Endothelial cell of umbilical vein (primary cell): ENCODE measurements around the gene GYS1. TPM values are rescaled to one million over a fixed set of nuclear protein-coding genes. Genes with fewer than 3 reads are reported as not detected.
A peak's percentile ranks its signal among the peaks of the same experiment; 100 is the strongest.

ENCODE experiments used
- BruUV-seq: library from RNA; stranded (reverse); fragments of 400-500 nt; replicated peaks from 2 replicates; lab custom pipeline; 2021; lab: Mats Ljungman, UMichigan
- CTCF ChIA-PET: fragments of 300-600, 350-600 bp; sonication (Branson Sonifier 250); formaldehyde crosslinking; loops from one replicate; lab custom pipeline; 2021; ENCODE audit warnings: antibody characterized with exemption, inconsistent platforms; lab: Charles Lee
- POLR2A ChIA-PET: fragments of 300-600, 350-600 bp; sonication (Branson Sonifier 250); formaldehyde crosslinking; loops from one replicate; lab custom pipeline; 2021; ENCODE audit warnings: antibody characterized with exemption, inconsistent platforms; lab: Charles Lee
- DNase-seq: peaks from one replicate; pipeline ENCODE4 v3.0.0-alpha.2; 2011; ENCODE audit warnings: low read depth, low spot score
- FAIRE-seq: peaks from 2 replicates; lab custom pipeline; 2011; peaks lifted over from hg19 to GRCh38; lab: Jason Lieb, UNC
- H2AFZ ChIP-seq: 2 replicates; pipeline ENCODE4 v1.6.0; 2012; ENCODE audit warnings: low read depth, low read length, control low read depth, inconsistent platforms
- H3K27ac ChIP-seq: 2 replicates; pipeline ENCODE4 v1.5.1; 2011; ENCODE audit warnings: low read depth, mild to moderate bottlenecking, control low read depth, low read length, moderate library complexity; ENCODE audit not compliant: insufficient read depth
- H3K27me3 ChIP-seq, 2 experiments: 2 replicates each; pipeline versions ENCODE4 v1.6.0 to v1.6.1; 2011; ENCODE audit warnings: low read length in 2 of 2, mixed read lengths in 1 of 2; ENCODE audit not compliant: control insufficient read depth in 2 of 2, insufficient read depth in 2 of 2
- H3K36me3 ChIP-seq, 2 experiments: 2 replicates in 1 of 2; 3 replicates in 1 of 2; pipeline ENCODE4 v1.5.1; 2011; ENCODE audit warnings: low read length in 2 of 2, mild to moderate bottlenecking in 1 of 2, moderate library complexity in 1 of 2; ENCODE audit not compliant: control insufficient read depth in 2 of 2, insufficient read depth in 2 of 2; ENCODE audit errors: extremely low read depth in 1 of 2
- H3K4me1 ChIP-seq: 3 replicates; pipeline ENCODE4 v1.5.1; 2011; ENCODE audit warnings: mild to moderate bottlenecking, low read length; ENCODE audit not compliant: control insufficient read depth, insufficient read depth; ENCODE audit errors: extremely low read depth
- H3K4me2 ChIP-seq: 2 replicates; pipeline ENCODE4 v1.6.1; 2011; ENCODE audit warnings: low read length, control low read depth, mixed read lengths; ENCODE audit not compliant: insufficient read depth
- H3K4me3 ChIP-seq, 3 experiments: fragments of 200-600 bp in 1 of 3; sonication (generic), shearing (Covaris generic) in 1 of 3; replicated peaks in 1 of 3; 2 replicates each; pipeline ENCODE4 v1.5.1; 2011 to 2016; ENCODE audit warnings: control low read depth in 3 of 3, low read length in 3 of 3, mild to moderate bottlenecking in 2 of 3, inconsistent platforms in 1 of 3, low read depth in 1 of 3, moderate library complexity in 1 of 3; ENCODE audit not compliant: insufficient read depth in 1 of 3
- H3K79me2 ChIP-seq: 2 replicates; pipeline ENCODE4 v1.6.0; 2012; ENCODE audit warnings: low read length, inconsistent platforms; ENCODE audit not compliant: control insufficient read depth, insufficient read depth
- H3K9ac ChIP-seq: replicated peaks from 2 replicates; pipeline ENCODE3; 2011; ENCODE audit warnings: low read length, control low read depth; ENCODE audit not compliant: insufficient read depth; ENCODE audit errors: extremely low read depth
- H3K9me1 ChIP-seq: replicated peaks from 3 replicates; pipeline ENCODE4 v1.6.0; 2011; ENCODE audit warnings: mild to moderate bottlenecking, low read length; ENCODE audit not compliant: control insufficient read depth, insufficient read depth; ENCODE audit errors: extremely low read depth
- H3K9me3 ChIP-seq: replicated peaks from 2 replicates; pipeline ENCODE4 v1.5.1; 2012; ENCODE audit warnings: low read length, inconsistent platforms; ENCODE audit not compliant: control insufficient read depth, insufficient read depth
- H4K20me1 ChIP-seq: replicated peaks from 2 replicates; pipeline ENCODE3; 2011; ENCODE audit warnings: mild to moderate bottlenecking, low read length; ENCODE audit not compliant: control insufficient read depth, insufficient read depth; ENCODE audit errors: extremely low read depth
- CTCF ChIP-seq, 2 donors: IDR thresholded peaks; 1 replicate in 1 of 2; 2 replicates in 1 of 2; pipeline ENCODE4 v1.5.1; 2011; ENCODE audit warnings: low read length in 2 of 2, mild to moderate bottlenecking in 2 of 2, moderate library complexity in 2 of 2, control low read depth in 1 of 2, inconsistent platforms in 1 of 2, low read depth in 1 of 2; ENCODE audit not compliant: insufficient read depth in 1 of 2; ENCODE audit errors: extremely low read depth in 1 of 2
- EZH2 ChIP-seq: IDR thresholded peaks from 2 replicates; pipeline ENCODE4 v1.6.1; 2012; ENCODE audit warnings: borderline replicate concordance, low read depth, mild to moderate bottlenecking, moderate library complexity, low read length, inconsistent platforms; ENCODE audit not compliant: severe bottlenecking
- FOS ChIP-seq: IDR thresholded peaks from 2 replicates; pipeline ENCODE4 v1.6.1; 2011; ENCODE audit warnings: mild to moderate bottlenecking, low read length, moderate library complexity, borderline replicate concordance; ENCODE audit not compliant: insufficient read depth
- MAX ChIP-seq: IDR thresholded peaks from 2 replicates; pipeline ENCODE4 v1.6.1; 2011; ENCODE audit not compliant: insufficient read depth, insufficient read length
- POLR2AphosphoS5 ChIP-seq: IDR thresholded peaks from 2 replicates; pipeline ENCODE4 v1.6.1; 2012; ENCODE audit warnings: low read depth, mild to moderate bottlenecking, control low read depth, low read length, moderate library complexity; ENCODE audit not compliant: insufficient read depth
- dilution Hi-C: fragments of 300-500 bp; cut with MboI; formaldehyde crosslinking; loops from one replicate; pipeline ENCODE4 v1.15.0; 2019; ENCODE audit warnings: low sequenced_read_pairs; ENCODE audit not compliant: extremely low pct_ligation_motif_present
- intact Hi-C: fragments of 100-400 bp; cut with micrococcal nuclease; formaldehyde crosslinking; loops from one replicate; pipeline ENCODE4 v1.10.0; 2022
- polyA plus RNA-seq, 4 experiments: library from polyadenylated mRNA; depleted of rRNA in 3 of 4; stranded (reverse) in 3 of 4; unstranded in 1 of 4; fragments of >200 nt; gene quantifications; 2 replicates each; pipeline versions ENCODE4 v1.2.1 to v1.2.3, GENCODE V29; 2011 to 2012; ENCODE audit warnings: missing spikeins in 1 of 4
- total RNA-seq: library from RNA; stranded (reverse); gene quantifications from 2 replicates; pipeline ENCODE4 v1.2.3, GENCODE V29; 2021

GYS1 gene
- total and polyA plus RNA-seq, 2 donors (not counting 3 experiments of a cell fraction or from before 2014, with no cell fraction given), result 39.0 to 58.9 TPM

- no peak for TF ChIP-seq FOS
- TF ChIP-seq EZH2, result no peak
- no peak for TF ChIP-seq POLR2AphosphoS5
- TF ChIP-seq MAX, result no peak
- ChIA-PET POLR2A (no interaction called here), CTCF (interaction anchor here (0.6 to 1.0 kb wide), 2 partner anchors 13 to 171 kb away, joined by 3 to 4 read pairs; no protein-coding TSS in a partner anchor)
- FAIRE-seq (no peak), DNase-seq (no peak)
- Histone ChIP-seq H4K20me1 (no peaks in the 10 kb centered on the region), H3K27ac (no peak overlapping the region), H3K36me3 (peaks cover 8 to 23% of the 10 kb centered on the region in 2 experiments), H3K4me2 (no peak overlapping the region), H3K9me1 (no peaks in the 10 kb centered on the region), H2AFZ (no peak overlapping the region), H3K4me3 (no peak overlapping the region), H3K27me3 (no peaks in the 10 kb centered on the region), H3K79me2 (peaks cover 3% of the 10 kb centered on the region), H3K9me3 (no peaks in the 10 kb centered on the region), H3K9ac (no peak overlapping the region), H3K4me1 (no peaks in the 10 kb centered on the region)
- BruUV-seq, result no TSS peak
- intact Hi-C loops (no loop called here), dilution Hi-C loops (no loop called here)
Measured at GRCh38 chr19:49004133-49004532, 11.0 kb upstream of the GYS1 start.

GRCh38 chr19:48999481-49000325 is 6.6 kb upstream of the GYS1 start:
- H3K36me3 ChIP-seq, result peaks cover 4 to 7% of the 10 kb centered on the region in 2 experiments
- POLR2A ChIA-PET, result no interaction called here
- no peak overlapping the region for H3K4me3 ChIP-seq
- H3K27me3 ChIP-seq, result no peaks in the 10 kb centered on the region
- dilution Hi-C loops (no loop called here), intact Hi-C loops (loop anchor here (1.0 to 10.0 kb wide), 4 partner anchors 75 to 365 kb away; partner anchors contain the start of genes DBP, HRC and TRPM4)
- CTCF ChIA-PET, result interaction anchor here (0.6 to 2.2 kb wide), 37 partner anchors 11 to 256 kb away, joined by 3 to 59 read pairs (median 4); partner anchors contain the start of genes CGB7, LHB and NTF4
- H3K9me3 ChIP-seq, result no peaks in the 10 kb centered on the region
- no peak overlapping the region for H3K4me2 ChIP-seq
- no peak overlapping the region for H3K9ac ChIP-seq
- H3K79me2 ChIP-seq, result peaks cover 29% of the 10 kb centered on the region
- no peaks in the 10 kb centered on the region for H3K9me1 ChIP-seq
- H2AFZ ChIP-seq, result no peak overlapping the region
- TF ChIP-seq POLR2AphosphoS5 (no peak), CTCF (IDR thresholded peaks at IDR 0.05; ENCODE audit: extremely low read depth in 1 of 2, insufficient read depth in 1 of 2, low read depth in 1 of 2, low read length in 2 of 2) (peak; percentile 75 to 85)
- no TSS peak for BruUV-seq
- H4K20me1 ChIP-seq, result no peaks in the 10 kb centered on the region
- H3K4me1 ChIP-seq, result peaks cover under 1% of the 10 kb centered on the region
- no peak overlapping the region for H3K27ac ChIP-seq
- FAIRE-seq (peak; percentile 87), DNase-seq (peak; percentile 64)
